ENCODE data around the gene E2F4.

Gene E2F4

DNA sequence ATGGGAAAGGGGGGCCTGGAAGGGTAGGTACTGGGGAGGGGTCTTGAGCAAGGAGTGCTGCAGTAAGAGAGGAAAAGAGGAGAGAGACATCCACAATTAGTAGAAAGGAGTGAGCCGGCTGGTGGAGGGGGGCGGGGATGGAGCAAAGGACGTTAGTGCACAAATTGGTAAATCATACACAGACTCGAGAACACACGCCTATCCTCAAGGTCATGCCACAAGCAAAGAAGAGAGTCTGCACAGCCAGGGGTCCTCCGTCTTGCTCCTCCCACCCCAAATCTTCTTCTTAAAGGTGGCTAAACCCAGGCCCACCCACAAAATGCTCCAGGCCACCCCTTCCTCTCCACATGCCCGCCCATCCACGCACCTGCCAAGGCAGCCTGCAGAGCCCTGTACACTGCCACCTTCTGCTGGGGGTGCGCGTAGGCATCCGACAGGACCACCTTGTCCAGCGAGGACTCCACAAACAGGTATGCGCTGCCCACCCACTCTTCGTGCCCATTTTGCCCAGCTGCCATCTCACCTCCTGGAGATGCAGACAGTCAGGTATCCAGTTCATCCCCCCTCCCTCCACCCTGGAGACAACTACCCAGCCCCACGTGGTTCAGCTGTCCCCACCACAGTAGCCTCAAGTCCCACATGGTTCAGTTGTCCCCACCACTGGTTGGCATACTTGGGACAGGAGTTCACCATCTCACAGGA is 35.7 kb upstream of the E2F4 start:
- Histone ChIP-seq H3K4me3 (no peak overlapping the region), H3K27me3 (peaks cover 0 to 4% of the 10 kb centered on the region in 2 donors)
- intact Hi-C loops (cut with DNase I; ENCODE audit: low total_unique reads): loop anchor here (5.0 kb wide), 2 partner anchors 139 to 1079 kb away; no protein-coding TSS in a partner anchor

DNA sequence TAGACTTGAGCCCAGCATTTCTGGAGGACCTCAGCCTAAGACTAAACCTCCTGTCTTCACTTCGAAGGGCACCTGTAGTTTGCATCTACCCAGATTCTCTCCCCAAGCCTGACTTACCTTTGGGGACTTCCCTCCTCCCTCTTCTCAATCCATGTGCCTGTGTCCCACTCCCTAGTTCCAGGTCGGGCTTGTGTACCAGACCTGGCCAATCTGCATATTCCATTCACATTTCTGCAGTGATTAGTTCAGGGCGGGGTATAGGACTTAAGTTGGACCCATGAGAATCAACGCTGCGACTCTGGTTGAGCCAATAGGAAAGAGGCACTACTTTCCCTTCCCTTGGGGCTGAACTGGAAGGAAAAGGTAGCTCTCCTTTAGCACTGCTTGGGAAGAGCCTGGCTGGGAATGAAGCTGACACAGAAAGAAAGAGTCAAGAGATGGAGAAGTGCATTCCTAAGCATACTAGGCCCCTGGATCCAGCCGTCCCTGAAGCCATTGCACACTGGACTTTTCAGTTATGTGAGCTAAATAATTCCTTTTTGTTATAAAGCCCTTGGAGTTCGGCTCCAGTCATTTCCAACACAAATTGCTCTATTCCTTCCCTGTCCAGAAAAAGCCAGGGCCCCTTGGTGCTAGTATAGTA is 34.7 kb upstream of the E2F4 start:
- Histone ChIP-seq H3K36me3 (no peaks in the 10 kb centered on the region), H3K4me1 (peaks cover 0 to 49% (median 37%) of the 10 kb centered on the region in 4 donors), H3K4me3 (no peak overlapping the region), H3K9me3 (no peaks in the 10 kb centered on the region), H3K27ac (no peak overlapping the region), H3K27me3 (peaks cover 0 to 11% of the 10 kb centered on the region in 2 donors)
- no peak for DNase-seq
- intact Hi-C loops (cut with DNase I; ENCODE audit: low total_unique reads): loop anchor here (5.0 kb wide), 2 partner anchors 140 to 1080 kb away; no protein-coding TSS in a partner anchor
- TF ChIP-seq, protein P1, sequence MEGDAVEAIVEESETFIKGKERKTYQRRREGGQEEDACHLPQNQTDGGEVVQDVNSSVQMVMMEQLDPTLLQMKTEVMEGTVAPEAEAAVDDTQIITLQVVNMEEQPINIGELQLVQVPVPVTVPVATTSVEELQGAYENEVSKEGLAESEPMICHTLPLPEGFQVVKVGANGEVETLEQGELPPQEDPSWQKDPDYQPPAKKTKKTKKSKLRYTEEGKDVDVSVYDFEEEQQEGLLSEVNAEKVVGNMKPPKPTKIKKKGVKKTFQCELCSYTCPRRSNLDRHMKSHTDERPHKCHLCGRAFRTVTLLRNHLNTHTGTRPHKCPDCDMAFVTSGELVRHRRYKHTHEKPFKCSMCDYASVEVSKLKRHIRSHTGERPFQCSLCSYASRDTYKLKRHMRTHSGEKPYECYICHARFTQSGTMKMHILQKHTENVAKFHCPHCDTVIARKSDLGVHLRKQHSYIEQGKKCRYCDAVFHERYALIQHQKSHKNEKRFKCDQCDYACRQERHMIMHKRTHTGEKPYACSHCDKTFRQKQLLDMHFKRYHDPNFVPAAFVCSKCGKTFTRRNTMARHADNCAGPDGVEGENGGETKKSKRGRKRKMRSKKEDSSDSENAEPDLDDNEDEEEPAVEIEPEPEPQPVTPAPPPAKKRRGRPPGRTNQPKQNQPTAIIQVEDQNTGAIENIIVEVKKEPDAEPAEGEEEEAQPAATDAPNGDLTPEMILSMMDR (IDR thresholded peaks at IDR 0.05): no peak

More for the DNA sequence above, 35.7 kb upstream of the E2F4 start:
- Histone ChIP-seq H3K4me1 (peaks cover 0 to 43% (median 31%) of the 10 kb centered on the region in 4 donors), H3K36me3 (no peaks in the 10 kb centered on the region), H3K9me3 (no peaks in the 10 kb centered on the region), H3K27ac (no peak overlapping the region)
- no peak for DNase-seq
- TF ChIP-seq, protein P1 (IDR thresholded peaks at IDR 0.05): no peak

DNA sequence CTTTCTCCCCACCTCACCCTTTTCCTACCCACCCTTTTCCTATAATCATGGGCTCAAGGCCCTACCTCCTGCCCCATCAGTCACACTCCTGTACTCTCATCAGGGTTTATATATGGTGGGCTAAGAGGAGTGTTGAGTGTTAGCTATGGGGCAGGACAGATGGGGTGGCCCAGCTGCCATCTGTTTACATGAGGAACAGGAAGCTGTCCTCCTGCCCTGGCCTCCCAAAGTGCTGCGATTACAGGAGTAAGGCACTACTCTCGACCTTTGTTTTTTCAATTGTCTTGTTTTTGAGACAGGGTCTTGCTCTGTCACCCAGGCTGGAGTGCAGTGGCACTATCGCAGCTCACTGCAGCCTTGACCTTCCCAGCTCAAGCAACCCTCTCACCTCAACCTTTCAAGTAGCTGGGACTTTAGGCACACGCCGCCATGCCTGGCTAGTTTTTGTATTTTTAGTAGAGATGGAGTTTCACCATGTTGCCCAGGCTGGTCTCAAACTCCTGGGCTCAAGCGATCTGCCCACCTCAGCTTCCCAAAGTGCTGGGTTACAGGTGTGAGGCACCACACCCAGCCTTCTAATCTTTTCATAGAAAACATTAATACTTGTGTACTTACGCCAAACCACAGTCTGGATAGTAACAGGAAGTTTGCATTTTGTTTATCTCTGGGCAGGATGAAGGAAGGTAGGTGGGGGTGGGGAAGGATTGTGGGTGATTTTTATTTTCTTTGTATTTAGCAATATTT is 33.9 kb upstream of the E2F4 start:
- peaks cover 0 to 19% of the 10 kb centered on the region in 2 donors for H3K27me3 ChIP-seq
- H3K27ac ChIP-seq: no peak overlapping the region
- intact Hi-C loops (cut with DNase I; ENCODE audit: low total_unique reads): loop anchor here (5.0 kb wide), 2 partner anchors 141 to 1081 kb away; no protein-coding TSS in a partner anchor
- no peak overlapping the region for H3K4me3 ChIP-seq
- no peaks in the 10 kb centered on the region for H3K36me3 ChIP-seq
- H3K4me1 ChIP-seq: peaks cover 4 to 57% (median 44%) of the 10 kb centered on the region in 4 donors
- DNase-seq: no peak
- TF ChIP-seq, protein P1 (IDR thresholded peaks at IDR 0.05): no peak
- no peaks in the 10 kb centered on the region for H3K9me3 ChIP-seq

DNA sequence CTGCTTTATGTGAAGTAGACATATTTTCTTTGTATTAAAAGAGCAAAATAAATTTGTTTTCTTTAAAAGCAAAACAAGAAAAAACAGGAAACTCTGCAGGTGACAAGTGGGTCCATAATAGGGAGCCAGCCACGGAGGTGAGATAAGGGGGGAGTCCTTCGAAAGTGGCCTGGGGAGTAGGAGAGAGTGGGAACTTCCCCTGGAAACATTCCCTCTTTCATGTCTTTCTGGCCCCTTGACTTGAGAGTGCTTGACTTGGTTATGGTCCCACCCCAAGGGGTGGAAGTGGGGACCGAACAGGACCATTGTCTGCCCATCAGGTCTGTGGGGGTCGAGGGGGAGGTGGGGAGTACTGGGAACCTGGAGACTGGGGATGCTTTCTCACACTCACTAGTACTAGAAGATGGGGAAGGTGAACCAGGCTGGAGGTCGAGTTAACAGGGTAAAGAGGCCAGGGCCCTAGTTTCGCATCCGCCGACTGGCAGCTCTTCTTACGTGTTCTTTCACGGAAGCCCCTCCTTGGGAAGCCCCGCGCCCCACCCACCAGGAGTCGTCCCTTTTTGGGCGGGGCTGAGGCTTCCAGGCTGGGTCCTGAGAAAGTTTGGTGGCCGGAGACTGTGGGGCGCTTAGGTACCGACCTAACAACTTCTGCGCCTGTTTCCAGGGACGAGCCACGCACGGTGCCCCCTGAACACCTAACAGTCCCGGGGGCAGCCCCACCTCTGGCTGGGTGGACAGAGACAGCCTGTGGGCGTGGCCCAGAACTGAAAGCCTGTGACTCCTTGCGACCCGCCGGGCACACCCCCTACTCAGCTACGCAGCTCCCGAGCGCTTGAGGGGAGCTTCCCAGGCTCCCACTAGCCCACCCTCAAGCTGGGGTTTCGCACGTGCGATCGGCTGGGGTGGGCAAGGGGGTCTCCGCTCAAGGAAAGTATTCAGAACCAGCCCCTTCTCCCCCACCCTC is 33.0 kb upstream of the E2F4 start:
- peaks cover 0 to 26% of the 10 kb centered on the region in 2 donors for H3K27me3 ChIP-seq
- peaks cover 4 to 66% (median 53%) of the 10 kb centered on the region in 4 donors for H3K4me1 ChIP-seq
- no peak for DNase-seq
- H3K27ac ChIP-seq: peak overlapping the region; percentile 71 to 80
- TF ChIP-seq, protein P1 (IDR thresholded peaks at IDR 0.05): no peak
- H3K9me3 ChIP-seq: no peaks in the 10 kb centered on the region
- no peaks in the 10 kb centered on the region for H3K36me3 ChIP-seq
- intact Hi-C loops (cut with DNase I; ENCODE audit: low total_unique reads): loop anchor here (5.0 kb wide), 2 partner anchors 142 to 1082 kb away; no protein-coding TSS in a partner anchor
- H3K4me3 ChIP-seq: peak overlapping the region; percentile 70 to 93
